Measurements from ENCODE around the gene DUSP22. TPM values are rescaled to one million over a fixed set of nuclear protein-coding genes. Genes with fewer than 3 reads are reported as not detected.
"Not testable (repeated sequence)": the region's sequence is repeated elsewhere in the genome, so short reads cannot be mapped to it uniquely, and the experiment has no call there.

DUSP22 gene, protein sequence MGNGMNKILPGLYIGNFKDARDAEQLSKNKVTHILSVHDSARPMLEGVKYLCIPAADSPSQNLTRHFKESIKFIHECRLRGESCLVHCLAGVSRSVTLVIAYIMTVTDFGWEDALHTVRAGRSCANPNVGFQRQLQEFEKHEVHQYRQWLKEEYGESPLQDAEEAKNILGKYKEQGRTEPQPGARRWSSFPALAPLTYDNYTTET
- polyA plus RNA-seq (2013, experiment 1 of 2; ENCODE audit: insufficient read length): 12.9 TPM
- polyA plus RNA-seq (2013, experiment 2 of 2; ENCODE audit: insufficient read length): 14.1 TPM

DNA sequence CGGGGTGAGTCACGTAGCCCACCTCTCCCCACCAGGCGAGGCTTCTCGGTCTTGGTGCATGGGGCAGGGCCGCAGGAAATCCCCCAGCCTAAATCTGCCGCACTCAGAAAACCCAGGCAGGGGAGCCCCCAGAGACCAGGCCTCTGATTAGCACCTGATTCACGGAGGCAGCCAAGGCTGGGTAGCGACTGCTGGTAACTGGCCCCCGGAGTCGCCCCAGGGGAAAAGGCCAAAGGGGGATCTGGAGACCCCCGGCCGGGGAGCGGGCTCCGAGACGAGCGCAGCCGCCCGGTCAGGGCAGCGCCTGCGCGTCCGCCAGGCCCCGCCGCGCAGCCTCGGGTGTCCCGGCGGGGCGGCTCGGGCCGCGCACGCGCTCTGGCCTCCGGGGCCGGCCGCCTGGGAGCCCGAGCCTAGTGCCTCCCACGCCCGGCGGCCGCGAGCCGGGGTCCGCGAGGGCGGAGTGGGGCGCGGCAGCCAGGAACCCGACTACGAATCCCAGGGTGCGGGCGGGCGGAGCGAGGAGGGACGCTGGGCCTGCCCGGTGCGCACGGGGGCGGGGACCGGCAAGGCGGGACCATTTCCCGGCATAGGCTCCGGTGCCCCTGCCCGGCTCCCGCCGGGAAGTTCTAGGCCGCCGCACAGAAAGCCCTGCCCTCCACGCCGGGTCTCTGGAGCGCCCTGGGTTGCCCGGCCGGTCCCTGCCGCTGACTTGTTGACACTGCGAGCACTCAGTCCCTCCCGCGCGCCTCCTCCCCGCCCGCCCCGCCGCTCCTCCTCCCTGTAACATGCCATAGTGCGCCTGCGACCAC is at the start of gene DUSP22:
DUSP22 (plus strand) TSS at position 791 of the 809 bp plus-strand sequence. CDS start 53 bp downstream, outside the sequence.
- peak; percentile 85 for DNase-seq

DNA sequence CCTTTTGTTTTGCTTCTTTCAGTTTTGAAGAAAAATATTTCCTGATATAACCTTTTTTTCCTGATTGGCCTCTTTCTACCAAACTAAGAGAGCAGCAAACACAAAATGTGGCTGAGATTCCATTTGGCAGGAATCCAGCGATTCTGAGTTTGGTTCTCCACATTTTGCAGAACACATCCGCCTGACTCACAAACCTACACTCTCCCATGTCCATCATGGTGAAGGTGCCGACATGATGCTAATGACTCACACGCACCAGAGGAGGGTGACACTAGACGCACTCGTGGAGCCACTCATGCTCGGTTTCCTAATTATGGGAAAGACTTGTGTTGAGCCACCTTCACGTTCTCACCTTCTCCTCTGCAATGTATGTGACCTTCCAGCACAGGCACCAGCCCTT is 45.9 kb upstream of the DUSP22 start:
- peak; percentile 18 for DNase-seq

DNA sequence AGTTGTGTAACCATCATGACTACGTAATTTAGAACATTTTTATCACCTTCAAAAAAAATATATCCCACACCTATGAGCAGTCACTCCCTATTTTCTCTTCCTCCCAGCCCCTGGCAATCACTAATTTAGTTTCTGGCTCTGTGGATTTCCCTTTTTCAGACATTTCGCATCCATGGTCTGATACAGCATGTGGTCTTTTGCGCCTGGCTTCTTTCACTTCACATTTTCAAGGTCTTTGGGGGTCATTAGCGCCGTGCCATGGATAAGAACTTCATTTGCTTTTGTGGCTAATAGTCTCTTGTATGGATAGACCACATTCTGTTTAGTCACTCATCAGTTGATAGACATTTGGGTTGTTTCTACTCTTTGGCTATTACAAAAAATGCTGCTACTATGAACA is 44.9 kb upstream of the DUSP22 start:
- DNase-seq: no peak

DNA sequence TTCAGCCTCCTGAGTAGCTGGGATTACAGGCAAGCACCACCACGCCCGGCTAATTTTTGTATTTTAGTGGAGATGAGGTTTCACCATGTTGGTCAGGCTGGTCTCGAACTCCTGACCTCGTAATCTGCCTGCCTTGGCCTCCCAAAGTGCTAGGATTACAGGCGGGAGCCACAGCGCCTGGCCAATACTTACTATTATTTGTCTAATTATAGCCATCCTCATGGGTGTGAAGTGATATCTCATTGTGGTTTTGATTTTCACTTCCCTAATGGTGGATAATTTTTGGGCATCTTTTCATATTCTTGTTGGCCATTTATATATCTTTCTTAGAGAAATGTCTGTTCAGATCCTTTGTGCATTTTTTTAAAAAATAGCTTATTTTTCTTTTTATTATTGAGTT is 44.2 kb upstream of the DUSP22 start:
- not testable (repeated sequence) for DNase-seq

DNA sequence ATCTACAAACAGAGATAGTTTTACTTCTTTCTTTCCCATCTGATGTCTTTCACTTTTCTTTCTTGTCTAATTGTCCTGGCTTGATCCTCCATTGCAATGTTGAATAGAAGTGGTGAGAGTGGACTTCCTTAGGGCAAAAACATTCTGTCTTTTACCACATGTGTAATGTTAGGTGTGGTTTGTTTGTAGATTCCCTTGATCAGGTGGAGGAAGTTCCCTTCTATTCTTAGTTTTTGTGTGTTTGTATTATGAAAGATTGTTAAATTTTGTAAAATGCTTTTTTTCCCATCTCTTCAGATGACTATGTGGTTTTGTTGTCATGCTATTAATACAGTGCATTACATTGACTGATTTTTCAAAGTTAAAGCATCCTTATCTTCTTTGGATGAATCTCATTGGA is 41.6 kb upstream of the DUSP22 start:
- DNase-seq: no peak

DNA sequence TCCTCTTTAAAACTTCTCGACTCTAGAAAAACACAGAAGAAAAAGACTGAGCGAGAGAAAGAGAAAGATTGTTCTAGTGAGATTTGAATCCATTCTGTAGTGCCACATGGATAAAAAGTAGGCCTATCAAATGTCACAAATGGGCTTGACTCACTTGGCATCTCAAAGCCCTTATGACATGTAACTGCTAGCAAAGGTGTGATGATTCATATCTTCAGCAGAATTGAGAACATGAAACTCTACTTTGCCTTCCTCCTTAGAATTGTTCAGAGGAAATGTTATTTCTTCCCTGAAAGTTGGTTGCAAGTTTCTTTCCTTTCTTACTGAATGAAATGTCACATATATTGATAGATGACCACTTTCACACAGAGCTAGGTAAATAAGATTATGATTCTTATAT is 40.4 kb upstream of the DUSP22 start:
- DNase-seq: no peak

DNA sequence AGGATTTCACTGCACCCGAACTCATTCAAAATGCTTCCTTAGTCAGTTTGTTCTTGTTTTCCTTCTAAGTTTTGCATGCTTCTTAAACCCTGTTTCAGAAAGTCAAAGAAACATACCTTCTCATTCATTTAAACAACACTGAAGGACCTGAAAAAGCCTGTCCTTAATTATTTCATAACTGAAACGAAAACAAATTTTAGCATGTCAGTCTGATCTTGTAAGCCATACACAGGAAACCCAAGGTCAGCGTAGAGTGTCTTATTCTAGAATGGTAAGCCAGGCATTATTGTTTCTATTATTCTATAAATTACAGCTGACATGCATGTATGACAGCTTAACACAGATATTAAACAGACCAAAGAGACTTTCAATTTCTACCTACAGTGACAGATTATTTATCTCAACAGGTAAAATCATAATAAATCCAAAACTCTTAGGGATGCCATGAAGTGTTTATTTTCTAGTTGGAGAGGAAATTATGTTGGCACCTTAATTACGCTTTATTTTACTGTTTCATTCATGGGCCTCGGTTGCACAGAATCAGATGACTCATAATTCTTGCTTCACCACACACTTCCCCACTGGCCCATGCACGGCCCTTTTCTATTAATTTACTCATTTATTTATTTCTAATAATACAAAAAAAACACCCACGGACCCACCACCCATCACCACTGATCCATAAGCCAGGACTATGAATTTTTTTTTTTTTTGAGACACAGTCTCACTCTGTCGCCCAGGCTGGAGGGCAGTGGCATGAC is 39.3 kb upstream of the DUSP22 start:
- no peak for DNase-seq

DNA sequence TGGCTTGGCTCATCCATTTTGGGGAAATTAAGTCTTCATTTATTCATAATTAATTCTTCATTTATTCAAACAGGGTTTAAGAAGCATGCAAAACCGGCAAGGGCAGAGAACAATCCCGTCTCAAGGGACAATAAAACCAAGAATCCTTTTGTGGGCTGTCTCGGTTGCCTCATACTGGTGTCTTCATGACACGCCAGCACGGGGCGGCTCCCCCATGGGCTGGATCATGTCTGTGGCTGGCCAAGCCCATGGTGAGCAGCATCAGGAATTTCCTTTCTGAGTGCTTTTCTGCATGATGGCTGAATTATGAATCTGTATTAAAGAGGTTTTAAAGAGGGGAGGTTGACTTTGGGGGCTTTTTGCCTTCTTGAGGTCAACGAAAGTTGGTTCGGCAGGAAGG is 38.3 kb upstream of the DUSP22 start:
- peak; percentile 27 for DNase-seq

DNA sequence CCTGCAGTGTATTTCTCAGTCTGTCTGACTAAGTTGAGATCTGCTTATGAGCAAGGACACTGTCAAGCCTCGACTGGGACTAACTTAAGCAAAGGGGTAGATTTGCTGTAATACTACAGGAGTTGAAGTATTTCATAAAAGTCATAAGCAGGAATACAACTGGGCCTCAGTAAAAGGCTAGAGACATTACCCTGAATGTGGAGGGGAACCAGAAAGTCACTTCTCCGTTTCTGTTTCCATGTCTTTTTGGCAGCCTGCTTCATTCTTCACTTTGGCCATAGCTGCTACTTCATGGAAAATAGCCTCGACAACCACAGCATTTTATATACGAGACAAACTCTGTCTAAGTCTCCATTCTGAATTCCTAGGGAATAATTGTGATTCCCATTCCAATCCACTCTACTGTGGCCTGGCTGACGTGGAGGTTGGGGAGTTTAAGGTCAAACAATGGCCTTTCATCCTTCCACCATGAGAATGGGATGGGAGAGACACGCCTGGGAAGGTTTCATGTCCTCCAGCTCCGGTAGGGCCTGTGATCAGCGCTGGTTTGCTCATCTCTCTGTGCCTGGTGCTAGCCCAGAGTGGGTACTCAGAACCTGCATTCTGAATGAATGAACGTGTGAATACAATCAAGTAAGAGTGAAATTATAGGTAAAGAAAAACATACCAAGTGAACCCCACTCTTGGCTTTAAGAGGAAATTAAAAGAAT is 37.1 kb upstream of the DUSP22 start:
- DNase-seq: no peak

DNA sequence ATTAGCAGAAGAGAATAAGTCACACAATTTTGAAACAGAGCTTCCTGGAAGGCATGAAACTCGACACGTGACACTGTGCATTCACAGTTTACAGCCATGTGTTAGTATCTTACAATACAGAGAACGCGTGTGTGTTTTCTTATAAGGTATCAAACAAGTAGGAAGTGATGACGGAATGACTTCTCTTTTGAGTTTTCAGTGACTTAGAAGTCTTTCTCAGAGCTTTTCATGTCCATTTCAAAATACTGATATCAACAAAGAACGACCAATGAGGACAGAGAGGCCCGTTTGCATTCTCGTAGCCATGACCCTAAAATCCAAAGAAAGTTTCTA is 36.6 kb upstream of the DUSP22 start:
- DNase-seq: no peak

DNA sequence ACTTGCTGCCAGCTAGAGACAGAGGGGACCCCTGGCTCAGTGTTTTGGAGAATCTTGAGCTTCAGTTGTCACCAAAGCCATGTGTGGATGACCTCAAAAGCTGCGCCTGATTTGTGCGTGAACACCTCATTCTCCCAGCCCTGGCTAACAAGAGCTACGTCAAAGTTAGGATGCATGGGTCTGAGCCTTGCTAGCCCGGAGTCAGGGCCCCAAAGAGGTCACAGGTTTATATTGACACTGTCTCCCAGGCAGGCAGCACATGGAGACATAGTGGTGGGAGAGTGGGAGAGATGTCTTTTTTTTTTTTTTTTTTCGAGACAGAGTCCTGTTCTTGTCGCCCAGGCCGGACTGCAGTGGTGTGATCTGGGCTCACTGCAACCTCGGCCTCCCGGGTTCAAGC is 36.1 kb upstream of the DUSP22 start:
- no peak for DNase-seq

DNA sequence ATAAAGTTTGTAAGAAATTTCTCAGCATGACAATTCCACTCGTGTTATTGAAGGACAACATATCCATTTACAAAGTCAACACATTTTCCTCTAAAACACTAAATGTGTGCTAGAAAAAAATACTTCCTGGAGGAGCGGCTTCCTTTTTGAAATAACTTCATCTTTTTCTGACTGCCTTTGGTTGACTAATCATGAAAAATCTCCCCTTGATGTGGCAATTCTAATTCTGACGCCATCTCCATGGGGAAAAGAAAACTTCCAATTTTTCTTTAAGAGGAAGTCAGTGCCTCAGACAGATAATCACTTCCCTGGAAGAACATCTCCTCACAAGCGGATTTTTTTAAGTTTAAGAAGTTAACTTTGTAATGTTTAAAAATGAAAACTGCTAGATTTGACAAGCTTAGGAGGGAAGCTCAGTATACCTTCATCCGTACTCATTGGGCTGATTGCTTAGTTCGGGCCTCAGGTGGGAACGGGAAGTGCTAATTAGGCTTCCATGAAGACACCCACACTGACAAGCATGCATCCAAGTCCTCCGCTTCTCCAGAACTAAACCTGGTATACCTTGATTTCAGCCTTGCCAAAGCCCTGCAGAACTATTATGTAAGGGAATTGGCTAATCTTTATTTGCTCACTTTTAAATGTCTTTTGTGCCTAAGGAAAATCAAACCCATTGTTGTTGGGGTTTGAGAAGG is 35.1 kb upstream of the DUSP22 start:
- peak; percentile 34 for DNase-seq

DNA sequence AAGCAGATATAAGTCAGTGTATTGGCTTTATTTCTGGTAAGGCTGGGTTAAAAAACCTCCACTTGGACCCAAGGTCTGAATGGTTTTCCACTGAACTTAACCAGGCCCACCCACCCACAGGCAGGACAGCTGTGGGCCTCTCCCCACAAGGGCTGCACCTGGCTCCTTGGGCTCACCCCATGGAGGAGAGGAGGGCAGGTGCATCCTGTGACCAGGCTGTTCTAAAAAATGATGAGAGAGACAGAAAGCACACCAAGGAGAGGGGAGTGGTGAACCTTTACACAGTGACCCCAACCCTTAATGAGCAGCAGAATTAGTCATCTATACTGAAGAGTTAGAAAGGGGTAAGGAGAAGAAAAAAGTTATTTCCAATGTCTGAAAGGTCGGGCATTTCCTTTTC is 34.5 kb upstream of the DUSP22 start:
- DNase-seq: no peak

DNA sequence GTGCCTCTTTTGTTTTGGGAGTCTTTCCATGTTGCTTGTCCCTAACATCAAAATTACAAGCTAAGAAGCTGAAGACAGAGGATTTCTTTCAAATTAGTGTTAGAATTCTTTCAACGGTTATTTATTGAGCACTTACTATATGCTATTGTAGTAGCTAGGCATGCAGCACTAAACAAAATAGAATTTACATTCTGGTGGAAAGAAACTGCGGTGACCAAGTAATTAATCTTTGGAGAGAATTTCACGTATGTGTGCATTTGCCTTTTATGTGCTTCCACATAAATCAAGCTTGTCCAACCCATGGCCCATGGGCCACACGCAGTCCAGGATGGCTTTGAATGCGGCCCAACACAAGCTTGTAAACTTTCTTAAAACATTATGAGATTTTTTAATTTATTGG is 33.0 kb upstream of the DUSP22 start:
- DNase-seq: no peak

DNA sequence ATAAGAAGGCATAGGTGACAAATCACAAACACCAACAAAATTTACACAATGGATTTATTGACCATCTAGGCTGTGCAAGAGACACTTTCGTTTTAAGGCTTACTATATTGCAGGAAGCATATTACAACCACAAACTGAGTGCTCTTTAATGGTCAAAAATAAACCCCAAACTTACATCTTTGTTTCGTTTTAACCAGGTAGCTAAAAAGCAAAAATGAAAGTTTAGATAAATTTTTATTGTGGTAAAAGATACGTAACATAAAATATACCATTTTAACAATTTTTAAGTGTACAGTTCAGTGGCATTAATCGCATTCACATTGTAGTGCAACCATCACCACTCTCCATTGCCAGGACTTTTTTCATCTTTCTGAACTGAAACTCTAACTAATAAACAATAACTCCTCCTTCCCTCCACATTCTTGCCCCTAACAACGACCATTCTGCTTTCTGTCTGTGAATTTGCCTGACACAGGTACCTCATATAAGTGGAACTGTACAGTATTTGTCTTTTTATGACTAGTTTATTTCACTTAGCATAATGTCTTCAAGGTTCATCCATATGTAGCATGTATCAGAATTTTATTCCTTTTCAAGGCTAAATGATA is 32.3 kb upstream of the DUSP22 start:
- DNase-seq: no peak

DNA sequence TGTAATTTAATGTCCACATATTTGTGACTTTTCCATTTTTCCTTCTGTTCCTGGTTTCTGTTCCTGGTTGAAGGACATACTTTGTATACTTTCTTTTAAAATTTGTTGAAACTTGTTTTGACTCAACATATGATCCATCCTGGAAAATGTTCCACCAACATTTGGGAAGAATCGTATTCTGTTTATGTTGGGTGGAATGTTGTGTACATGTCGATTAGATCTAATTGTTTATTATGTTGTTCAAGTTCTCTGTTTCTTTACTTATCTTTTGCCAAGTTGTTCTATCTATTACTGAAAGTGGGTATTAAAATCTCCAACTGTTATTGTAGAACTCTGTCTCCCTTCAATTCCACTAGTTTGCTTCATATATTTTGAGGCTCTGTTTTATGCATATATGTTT is 27.7 kb upstream of the DUSP22 start:
- DNase-seq: no peak

DNA sequence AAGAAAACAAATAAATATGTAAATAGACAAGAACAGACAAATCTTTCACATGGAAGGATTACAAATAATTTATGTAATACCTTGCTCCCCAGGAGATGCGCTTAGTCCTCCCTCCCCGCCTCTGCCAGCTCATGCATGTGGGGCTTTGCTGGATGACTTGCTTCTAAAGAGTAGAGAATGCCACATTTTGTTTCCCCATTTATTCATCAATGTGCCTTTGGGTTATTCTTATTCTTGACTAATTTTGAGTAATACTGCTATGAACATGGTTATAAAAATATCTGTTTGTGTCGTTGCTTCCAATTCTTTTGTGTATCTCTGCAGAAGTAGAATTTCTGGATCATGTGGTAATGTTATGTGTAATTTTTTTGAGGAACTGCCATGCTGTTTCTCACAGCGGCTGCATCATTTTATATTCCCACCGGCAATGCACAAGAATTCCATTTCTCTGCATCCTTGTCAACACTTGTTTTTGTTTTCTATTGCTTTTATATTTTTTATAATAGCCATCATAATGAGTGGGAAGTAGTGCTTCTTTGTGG is 23.8 kb upstream of the DUSP22 start:
- no peak for DNase-seq

DNA sequence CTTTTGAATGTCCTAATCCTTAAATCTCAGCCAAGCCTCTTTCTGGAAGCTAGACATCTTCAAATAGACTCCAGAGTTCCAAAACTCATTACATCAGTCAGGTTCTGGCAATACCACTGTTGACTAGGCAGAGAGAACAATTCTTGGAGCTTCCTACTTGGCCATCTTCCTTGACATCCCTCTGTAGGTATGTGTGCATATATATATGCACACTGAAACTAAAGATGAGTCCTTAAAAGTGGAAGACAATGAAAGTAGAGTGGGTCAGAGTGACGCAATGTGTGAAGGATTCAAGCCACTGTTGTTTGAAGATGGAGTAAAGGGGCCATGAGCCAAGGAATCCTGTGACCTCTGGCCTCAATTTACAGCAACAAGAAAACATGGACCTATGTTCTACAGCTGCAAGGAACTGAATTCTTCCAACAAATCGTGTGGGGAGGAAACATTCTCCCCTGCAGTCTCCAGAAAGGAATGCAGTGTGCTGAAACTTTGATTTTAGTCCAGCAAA is 18.7 kb upstream of the DUSP22 start:
- peak; percentile 6 for DNase-seq

DNA sequence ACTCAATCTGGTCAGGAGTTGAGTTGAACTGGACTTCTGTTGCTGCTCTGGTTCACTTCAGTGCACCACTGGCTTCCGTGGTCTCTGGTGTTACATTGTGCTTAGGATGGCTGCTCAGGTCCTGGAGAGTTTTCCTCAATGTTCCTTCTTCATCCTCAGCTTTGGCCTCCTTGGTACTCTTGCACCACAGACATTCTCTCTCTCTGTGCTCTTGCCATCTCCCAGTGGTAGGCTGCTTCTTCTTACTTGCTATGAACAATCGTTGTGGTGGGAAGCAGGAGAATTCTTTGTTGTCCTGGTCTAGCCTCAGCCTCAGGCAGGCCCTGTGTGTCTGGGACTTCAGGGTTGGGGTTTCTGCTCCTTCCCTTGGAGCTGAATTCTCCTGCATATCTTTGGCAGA is 14.5 kb upstream of the DUSP22 start:
- DNase-seq: no peak

DNA sequence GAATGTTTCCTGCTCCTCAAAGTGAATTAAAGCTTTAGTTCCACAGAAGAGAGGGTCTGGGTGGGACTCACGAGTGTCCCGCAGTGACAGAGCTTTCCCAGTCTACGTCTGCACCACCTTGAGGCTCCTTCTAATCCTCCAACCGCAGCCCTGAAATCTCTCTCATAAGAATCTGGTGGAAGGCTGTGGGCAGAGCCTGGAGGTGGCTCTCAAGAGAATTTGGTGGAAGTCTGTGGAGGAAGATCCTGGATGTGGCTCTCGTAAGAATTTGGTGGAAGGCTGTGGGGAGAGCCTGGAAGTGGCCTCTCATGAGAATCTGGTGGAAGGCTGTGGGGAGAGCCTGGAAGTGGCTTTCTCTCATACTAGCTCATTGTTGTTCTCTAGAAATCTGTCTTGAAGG is 13.8 kb upstream of the DUSP22 start:
- no peak for DNase-seq

DNA sequence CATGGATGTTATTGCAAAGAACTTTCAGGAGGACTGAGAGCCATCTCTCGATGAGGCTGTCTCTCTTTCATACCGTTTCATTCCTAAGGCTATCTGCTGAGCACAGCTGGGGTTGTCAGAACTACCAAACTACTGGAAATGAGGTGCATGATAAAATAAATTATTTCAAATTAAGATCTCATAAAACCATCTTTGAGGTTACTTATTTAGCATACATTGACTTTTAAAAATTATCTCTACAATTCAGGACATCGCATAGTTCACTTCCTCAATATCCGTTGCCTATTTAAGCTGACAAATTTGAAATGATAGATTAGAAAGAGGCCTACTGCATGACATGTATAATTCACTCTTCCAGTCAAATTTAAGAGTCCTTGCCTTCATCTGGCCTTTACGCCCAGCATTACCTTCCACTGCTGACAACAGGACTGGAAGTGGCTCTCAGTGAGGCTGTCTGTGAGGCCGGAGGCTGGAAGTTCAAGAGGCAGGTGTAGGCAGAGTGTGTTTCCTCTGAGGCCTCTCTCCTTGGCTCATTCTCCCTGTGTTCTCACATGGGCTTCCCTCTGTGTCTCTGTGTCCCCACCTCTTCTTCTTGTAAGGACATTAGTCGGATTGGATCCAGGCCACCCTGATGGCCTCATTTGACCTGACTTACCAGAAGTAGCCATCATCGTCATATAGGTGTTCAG is 12.8 kb upstream of the DUSP22 start:
- DNase-seq: no peak

Measured in fibroblast of skin of scalp (primary cell).